Measurements from ENCODE around the gene FILIP1L. TPM values are rescaled to one million over a fixed set of nuclear protein-coding genes. Genes with fewer than 3 reads are reported as not detected.

Gene FILIP1L
- total RNA-seq, 2 experiments from 2014 or later: 0.23 to 0.36 TPM

DNA sequence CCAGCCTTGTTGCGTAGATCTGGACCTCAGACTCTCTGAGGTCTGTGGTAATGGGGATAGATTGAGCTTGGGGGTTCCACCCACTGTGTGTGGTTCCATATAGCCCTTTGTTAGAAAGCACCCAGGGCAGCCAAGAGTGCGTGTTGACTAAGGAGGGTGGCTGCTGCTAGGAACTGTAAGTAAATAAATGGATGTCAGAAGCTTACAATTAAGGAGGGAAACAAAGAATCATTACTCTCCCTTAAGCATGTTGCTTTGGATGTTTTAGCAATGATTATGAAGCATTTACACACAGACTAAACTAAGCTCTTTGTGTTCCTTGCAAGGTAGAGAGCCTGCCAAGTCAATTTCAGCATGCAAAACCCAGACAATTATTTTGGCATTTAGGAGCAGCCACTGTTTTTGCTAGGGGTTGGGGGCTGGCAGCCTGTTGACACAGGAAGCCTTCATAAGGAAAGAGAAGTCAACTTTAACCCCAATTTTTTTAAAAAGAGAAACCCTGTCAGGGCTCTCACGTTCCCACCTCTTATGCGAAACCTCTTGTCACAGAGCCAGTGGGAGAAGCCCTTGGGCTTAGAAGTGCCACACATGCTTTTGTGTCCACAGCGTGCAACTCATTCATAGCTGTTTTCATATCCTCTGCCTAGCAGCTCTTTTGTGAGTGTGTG lies 168.8 kb downstream of the FILIP1L start:
- ChIA-PET CTCF (no interaction called here), POLR2A (interaction anchor here (0.6 kb wide), 1 partner anchor 19 kb away, joined by 3 read pairs; no protein-coding TSS in a partner anchor)

DNA sequence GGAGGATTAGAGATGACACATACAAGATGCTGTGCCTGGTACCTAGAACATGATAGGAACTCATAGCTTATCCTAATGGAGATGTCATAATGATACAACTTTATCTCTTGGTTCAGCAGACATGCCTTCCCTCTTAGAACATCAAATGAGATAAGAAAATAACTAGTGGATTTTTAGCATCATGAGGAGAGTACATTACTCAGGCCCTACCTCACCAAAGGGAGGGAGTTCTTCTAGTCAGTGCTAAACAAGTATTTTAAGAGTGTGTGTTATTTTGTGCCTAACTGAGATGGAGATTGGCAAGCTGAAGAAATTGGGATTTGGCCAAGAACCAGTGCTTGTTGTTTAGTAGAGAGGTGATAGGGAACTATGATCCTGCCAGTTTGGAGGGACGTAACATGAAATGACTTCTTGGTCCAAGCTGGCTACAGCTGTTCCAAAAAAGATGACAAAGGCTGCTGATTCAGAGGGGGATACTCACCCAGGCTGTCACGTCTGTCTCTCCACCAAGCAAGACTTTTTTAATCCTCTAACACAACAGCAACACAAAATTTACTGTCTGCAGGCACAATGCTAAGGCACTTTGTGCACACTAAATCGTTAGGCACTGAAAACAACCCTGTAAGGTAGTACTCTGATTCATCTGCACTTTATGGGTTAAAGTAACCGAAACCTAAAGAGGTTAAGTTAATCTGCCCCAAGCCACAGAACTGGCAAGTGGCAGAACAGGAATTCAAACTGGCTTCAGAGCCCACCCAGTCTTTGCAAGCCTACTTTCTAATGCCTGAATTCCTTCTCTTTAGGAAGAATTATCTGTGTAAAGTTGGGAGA lies 170.2 kb downstream of the FILIP1L start:
- CTCF ChIA-PET: no interaction called here
- POLR2A ChIA-PET: no interaction called here

DNA sequence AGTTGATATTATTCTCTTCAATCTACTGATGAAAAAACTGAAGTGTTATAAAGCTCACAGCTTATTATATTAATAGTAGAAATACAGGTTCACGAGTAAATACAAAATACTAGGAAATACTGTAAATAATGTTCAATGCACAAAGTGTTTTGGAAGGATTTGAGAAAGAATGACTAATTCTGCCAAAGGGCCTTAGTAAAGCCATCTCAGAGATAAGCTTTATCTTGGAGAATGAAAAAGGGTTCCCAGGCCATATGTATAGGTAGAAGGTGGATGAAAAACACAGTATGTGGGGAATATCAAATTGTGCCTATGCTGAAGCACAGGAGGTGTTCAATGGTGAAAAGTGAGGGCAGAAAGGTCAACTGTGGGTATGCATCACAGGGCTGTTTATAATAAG lies 173.1 kb downstream of the FILIP1L start:
- POLR2A ChIA-PET: no interaction called here
- CTCF ChIA-PET: no interaction called here

DNA sequence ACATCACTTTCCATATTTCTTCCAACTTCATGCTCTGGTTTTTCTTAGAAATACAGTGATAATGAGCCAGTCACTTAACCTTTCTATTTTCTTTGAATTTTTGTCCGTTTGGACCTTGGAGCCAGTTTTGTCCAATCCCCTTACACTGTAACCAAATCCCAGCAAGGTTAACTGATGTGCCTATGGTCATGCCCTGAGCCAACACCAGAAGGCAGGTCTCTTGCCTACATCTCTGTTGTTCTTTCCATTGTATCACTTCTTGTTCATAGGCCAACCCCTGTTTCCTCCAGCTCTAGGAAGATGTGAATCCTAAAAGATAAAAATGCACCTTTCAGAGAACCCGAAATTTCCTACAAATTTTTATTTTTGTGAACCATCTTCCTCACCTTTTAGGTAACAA lies 174.0 kb downstream of the FILIP1L start:
- POLR2A ChIA-PET: no interaction called here
- CTCF ChIA-PET: no interaction called here

DNA sequence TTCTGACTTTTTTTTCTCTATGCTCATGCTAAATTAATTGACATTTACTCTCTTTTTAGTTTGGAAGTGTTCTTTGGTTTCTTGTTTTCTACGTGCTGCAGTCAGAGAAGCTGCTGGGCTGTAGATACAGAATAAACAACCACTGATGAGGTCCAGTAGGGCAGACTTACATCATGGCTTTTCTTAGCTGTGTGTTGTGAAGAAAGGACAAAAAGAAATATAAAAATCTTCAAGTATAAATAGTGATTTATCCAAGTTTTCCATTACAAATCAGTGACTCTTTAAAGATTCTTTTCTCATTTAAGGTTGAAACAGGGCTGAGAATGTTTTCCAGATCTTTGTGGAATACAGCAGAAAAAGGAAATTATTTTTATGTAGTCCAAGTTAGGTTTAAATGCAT lies 174.4 kb downstream of the FILIP1L start:
- ChIA-PET CTCF (no interaction called here), POLR2A (no interaction called here)

DNA sequence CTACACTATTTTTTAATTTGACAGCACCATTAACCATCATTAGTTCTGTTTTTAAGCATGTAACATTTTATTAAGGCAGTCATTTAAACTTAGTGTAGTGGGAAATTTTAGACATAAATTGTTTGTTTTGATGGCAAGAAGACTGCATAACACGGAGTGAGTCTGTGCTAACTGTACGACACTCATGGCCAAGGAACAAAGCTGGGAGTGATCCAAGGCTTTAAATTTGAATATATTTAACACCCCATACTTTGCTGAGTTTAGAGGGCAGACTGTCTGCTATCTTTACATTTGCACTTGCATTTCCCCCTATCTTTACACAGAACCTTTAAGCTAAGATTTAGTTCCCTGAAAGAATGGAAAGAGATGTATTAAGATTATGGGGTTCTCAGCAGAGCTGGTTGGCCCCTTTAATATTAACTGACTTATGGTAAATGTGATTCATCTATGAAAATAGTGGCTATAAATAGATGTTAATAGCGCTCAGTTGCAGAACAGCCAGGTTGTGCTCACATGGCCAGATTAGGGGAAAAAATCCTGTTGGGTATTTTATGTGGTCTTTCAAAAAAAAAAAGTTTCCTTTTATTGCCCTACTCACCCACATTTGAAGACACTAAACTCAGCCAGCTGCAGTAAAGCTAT lies 175.9 kb downstream of the FILIP1L start:
- CTCF ChIA-PET: no interaction called here
- POLR2A ChIA-PET: no interaction called here

DNA sequence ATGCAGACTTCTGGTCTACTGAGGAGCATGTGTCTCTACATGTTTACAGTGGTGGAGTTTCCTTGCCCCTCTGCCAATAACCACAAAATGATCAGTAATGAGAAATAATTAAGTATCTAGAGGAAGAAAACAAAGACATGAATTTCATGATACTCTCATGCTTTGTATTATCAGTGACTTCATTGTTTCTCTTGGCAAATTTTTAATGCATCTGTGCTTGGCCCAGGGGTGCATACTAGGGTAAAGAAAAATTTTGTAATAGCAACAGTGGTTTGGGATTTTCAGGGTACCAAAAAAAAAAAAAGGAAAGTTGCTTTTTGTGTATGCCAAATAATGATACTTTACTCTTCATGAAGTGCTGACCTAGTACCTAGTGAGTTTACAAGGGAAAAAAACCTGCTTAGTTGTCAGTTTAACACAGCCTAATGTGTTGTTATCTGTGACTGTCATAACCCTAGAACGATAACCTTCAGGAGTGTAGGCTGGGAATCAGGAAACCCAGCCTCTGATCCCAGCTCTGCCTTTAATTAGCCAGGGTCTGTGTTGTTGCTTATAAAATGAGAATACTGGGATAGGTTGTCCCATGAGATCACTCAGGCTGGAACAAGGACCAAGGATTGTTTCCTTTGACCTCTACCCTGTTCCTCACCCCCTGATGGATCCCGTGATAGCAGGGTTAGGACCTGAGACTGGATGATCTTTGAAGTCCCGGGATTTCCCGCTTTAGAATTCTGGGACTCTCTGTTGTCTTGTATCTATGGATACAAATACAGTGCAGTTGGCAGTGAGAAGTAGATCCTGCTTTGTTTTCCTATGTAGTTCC lies 179.1 kb downstream of the FILIP1L start:
- ChIA-PET CTCF (no interaction called here), POLR2A (no interaction called here)

DNA sequence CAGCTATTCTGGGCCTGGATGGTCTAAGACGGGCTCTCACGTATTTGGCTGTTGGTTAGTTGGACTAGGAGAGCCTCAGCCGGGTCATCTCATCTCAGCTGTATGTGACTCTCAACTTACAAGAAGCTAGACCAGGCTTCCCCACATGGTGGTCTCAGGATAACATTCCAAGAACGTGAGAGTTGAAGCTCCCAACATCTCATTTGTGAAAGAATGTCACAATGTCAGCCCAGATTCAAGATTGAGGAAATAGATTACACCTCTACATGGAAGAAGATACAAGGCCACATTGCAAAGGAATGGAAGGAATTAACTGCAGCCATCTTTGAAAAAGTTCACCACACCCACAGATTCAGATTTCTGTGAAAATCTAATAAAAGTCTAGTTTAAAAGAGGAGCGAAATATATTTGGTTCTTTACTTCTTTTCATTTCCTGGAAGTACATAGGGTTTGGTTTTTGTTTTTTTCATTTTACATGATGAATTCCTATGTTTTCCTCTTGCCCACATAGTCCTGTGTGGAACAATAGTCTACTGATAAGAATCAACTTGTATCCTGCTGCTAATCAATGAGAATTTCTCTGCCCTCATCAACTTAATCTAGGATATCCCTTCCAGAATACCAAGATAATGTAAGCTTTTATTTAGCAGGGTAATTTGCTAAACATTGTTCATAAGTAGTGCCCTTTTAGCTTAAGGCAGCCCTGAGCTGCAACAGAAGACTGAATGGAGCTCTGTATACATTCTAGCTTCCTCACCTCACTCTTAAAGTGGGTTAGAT lies 180.1 kb downstream of the FILIP1L start:
- POLR2A ChIA-PET: no interaction called here
- CTCF ChIA-PET: no interaction called here

DNA sequence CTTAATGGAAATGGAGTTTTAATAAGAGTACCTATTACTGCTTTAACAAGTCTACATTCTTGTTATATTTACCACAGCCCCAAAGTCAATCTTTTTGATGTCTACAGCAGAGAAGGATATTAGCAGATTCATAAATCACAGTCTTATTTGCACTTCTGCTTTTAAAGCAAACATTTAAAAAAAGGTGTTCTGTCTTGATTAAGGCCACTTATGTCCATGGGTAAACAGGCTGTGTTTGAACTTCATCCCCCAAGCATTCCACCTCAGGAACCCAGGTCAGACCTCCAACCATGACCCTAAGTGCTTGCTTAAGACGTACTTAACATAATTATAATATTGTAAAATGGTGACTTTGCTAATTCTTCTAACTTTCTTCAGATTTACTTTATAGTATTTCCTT lies 183.2 kb downstream of the FILIP1L start:
- POLR2A ChIA-PET: no interaction called here
- CTCF ChIA-PET: no interaction called here

DNA sequence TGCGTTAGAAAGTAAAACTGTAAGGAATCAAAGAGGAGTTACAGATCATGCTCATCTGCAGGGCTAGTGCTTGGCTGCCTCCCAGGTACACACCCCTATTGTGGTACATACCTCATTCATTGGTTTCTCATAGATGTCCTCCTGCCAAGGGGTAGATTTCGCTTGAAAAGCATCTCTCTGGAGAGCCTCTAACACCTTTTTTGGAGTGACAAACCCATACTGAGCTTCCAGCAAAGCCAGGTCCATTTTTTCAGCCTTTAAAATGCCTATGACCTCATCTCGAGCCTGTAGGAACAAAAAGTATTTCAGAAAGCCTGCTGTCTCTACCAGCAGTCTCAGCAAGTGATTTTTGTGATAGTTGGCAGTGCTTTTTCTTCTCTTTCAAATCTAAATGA lies 184.6 kb downstream of the FILIP1L start:
- CTCF ChIA-PET: no interaction called here
- POLR2A ChIA-PET: no interaction called here

DNA sequence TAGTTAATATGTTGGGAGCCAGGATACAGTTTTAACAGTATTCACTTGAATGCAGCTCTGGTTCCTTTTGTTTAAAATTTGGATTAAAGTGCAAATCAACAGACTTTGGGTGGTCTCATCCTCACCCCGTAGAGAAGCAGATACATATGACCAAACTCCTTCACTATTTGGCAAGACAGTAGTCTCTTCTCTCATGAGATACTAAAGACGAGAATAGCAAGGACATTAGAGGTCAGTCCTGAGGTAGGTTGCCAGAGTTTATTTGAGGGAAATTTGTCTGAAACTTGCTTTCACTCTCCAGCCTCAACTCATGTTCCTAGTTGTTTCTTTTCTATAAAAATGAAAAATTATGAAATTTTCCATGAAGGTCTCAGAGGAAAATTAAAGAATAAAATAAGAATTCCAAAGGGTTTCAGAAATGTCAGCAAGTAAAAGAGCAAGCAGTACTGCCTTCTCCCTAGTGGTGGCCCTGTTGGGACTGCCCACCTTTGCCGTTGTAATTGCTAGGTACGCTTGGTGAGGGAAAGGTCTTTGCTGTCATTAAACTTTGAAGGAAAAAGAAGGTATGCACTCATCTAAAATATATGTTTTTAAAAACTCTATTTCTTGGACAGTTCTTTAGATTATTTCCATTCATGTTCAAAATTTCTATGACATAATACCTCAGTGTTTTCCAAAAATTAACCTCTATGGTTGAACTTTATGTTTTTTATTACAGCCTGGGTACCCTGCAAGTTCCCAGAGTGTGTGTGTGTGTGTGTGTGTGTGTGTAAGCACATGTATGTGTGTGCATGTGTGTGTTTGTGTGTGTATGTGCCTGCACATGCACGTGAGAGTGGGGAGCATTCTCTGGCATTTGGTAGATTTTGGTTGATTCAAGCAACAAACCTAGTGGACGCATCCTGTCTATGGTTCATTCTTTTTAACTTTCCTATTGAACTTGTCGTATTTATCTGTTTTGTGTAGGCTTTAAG lies 185.2 kb downstream of the FILIP1L start:
- CTCF ChIA-PET: no interaction called here
- POLR2A ChIA-PET: no interaction called here

DNA sequence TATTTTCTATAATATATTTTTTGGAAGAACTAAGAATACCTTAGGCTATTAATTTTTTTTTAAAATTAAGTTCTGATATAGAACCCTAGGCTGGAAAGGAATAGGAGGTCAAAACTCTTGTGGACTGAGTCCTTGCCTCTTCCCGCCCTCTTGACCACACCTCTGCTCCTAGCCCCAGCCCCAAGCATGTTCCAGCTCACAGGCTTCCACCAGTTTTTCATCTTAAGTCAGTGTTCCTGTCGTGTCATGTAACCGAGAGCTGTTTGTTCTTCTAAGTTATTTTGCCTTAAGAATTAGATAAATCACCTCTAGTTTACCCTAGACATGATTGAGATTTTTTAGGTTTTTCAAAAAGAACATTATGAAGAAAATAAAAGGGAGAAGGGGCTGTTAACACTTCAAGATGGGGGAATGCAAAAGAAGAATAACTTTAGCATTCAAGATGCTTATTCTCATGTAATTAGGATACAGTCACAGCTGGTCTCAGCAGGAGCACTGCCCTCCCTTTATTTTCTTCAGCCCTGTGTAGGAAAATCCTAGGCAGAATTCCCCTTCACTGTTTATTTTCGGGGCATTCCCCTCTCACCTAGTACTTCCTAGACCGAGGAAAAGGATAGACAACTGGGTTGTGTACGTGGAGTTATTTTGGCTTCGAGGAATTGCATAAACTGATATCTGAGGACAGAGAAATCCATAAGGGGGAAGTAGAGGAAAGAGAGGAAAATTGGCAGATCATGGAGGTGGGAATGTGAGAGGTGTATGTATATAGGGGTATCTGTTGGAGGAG lies 186.4 kb downstream of the FILIP1L start:
- ChIA-PET CTCF (no interaction called here), POLR2A (no interaction called here)

DNA sequence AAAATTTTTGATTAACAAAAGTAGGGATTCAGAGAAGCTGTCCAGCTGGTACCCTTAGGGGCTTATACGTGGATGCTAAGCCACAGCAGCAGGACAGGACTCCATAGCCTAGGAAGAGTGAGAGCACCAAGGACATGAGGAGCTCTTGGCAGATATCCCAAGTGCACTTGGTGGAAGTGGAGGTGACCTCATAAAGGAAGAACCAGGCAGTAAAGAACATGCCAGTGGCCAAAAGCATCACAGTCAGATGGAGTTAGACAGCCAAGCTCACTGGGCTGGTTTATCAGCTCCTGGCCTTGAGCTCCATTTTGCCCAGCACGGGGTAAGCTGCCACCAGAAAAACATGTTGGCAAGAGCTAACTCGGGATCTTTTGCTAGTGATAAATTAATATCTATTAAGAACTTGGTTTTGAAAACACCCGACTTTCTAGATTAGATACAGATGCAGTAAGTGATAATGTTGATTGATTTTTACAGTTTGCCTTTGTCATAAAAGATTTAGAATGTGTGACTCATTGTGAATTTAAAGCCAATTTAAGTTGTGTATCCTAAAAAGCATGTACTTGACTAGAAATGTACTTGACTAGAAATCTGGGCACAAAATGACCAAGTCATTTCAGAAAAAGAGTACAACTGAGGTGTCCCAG lies 188.6 kb downstream of the FILIP1L start:
- CTCF ChIA-PET: no interaction called here
- POLR2A ChIA-PET: no interaction called here

DNA sequence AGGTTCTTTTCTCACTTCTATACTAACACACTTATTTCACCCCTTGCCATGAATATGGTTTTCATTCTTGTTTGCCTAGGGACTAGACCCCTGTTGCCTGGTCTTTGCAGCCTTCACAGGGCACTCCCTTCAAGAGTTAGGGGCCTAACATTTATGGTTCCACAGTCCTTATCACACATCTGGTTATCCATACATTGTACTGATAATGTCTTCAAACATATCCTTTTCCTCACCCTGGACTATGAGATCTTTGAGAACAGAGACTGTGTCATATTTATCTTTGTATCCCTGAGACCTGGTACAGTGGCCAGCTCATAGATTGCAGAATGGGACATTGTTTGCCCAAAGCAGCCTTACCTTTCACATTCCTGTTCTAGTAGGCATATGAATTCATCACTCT lies 190.4 kb downstream of the FILIP1L start:
- POLR2A ChIA-PET: no interaction called here
- CTCF ChIA-PET: interaction anchor here (1.1 kb wide), 1 partner anchor 29 kb away, joined by 3 read pairs; no protein-coding TSS in a partner anchor

DNA sequence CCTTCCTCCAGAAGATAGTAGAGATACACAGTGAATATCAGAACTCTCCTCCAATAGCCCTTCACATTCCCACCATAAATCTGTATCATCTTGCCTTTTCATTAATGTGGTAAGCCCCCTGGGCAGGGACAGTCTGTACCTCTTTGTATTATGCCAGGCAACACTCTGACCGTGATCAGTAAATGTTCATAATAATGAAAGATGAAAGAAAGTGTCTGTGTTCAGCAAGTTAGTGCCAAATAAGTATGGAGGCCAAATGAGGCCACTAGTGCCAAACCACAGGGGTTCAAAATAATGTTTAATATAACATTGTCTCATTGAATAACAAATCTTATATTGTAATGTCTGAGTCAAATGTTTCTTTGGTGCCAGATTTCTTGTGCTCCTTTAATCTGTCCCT lies 192.3 kb downstream of the FILIP1L start:
- ChIA-PET CTCF (no interaction called here), POLR2A (no interaction called here)

DNA sequence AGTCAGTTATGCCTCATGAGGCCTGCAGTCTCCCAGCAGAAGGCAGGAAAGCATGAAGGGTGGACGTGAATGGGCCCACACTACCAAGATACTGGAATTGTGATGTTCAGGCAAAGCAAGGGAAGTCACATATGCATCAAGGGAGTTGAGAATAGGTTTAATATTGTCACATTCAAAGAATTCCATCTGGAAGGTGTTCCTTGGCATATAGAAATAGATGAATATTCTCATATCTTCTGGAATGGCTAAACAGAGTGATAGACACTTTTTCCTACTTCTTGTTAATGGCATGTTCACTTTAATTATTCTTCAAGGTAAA lies 193.0 kb downstream of the FILIP1L start:
- CTCF ChIA-PET: no interaction called here
- POLR2A ChIA-PET: no interaction called here
